K562 (cell line): ENCODE data around the gene FIZ1. TPM values are rescaled to one million over a fixed set of nuclear protein-coding genes. Genes with fewer than 3 reads are reported as not detected.
A peak's percentile ranks its signal among the peaks of the same experiment; 100 is the strongest.

Experiments
- CTCFL ChIP-seq: IDR thresholded peaks from 2 replicates; pipeline ENCODE4 v1.6.1; 2011; ENCODE audit warnings: borderline replicate concordance, low read depth, mild to moderate bottlenecking, moderate library complexity, low read length; ENCODE audit not compliant: insufficient read depth, poor library complexity, severe bottlenecking
- DACH1 ChIP-seq: fragments of 450-650 bp; IDR thresholded peaks from 2 replicates; pipeline ENCODE4 v1.6.1; 2018; ENCODE audit not compliant: partially characterized antibody
- E2F4 ChIP-seq: sonication (generic); formaldehyde crosslinking; IDR thresholded peaks from 2 replicates; pipeline ENCODE4 v1.8.0; 2022; ENCODE audit warnings: mild to moderate bottlenecking, low read depth, missing genetic modification reagents
- ELF4 ChIP-seq: fragments of 450-650 bp; formaldehyde crosslinking; IDR thresholded peaks from 2 replicates; pipeline ENCODE4 v1.4.0; 2022; ENCODE audit warnings: missing genetic modification characterization
- EZH2 ChIP-seq: IDR thresholded peaks from 2 replicates; pipeline ENCODE4 v1.6.1; 2012; ENCODE audit warnings: low read depth, mild to moderate bottlenecking, inconsistent platforms, low read length, borderline replicate concordance
- FOXM1 ChIP-seq, 2 experiments: fragments of 450-650 bp in 1 of 2; sonication (generic) in 1 of 2; formaldehyde crosslinking in 1 of 2; IDR thresholded peaks; 2 replicates each; pipeline versions ENCODE4 v1.6.1 to v1.9.0; 2017 to 2022; ENCODE audit warnings: low read depth in 2 of 2, mild to moderate bottlenecking in 2 of 2, missing genetic modification reagents in 1 of 2, moderate library complexity in 1 of 2
- NRF1 ChIP-seq, 2 experiments: fragments of 450-650 bp; IDR thresholded peaks in 1 of 2; conservative IDR thresholded peaks in 1 of 2; 2 replicates each; pipeline ENCODE4 v1.6.1; 2014; ENCODE audit warnings: mild to moderate bottlenecking in 2 of 2
- PBX2 ChIP-seq, 2 experiments: IDR thresholded peaks in 1 of 2; conservative IDR thresholded peaks in 1 of 2; 2 replicates each; pipeline ENCODE4 v1.6.1; 2016; ENCODE audit warnings: low read depth in 2 of 2, mild to moderate bottlenecking in 1 of 2, missing compliant biosample characterization in 1 of 2, missing genetic modification characterization in 1 of 2, moderate library complexity in 1 of 2
- PML ChIP-seq: IDR thresholded peaks from 2 replicates; pipeline ENCODE4 v1.6.1; 2012; ENCODE audit warnings: low read length, inconsistent platforms
- RBM39 ChIP-seq: fragments of 200-400 bp; formaldehyde crosslinking; optimal IDR thresholded peaks from 2 replicates; pipeline ENCODE3; 2018; ENCODE audit warnings: low read depth, low read length
- RNF219 ChIP-seq: fragments of 250-450 bp; sonication (Bioruptor Pico); IDR thresholded peaks from 2 replicates; pipeline ENCODE4 v1.5.0; 2022; ENCODE audit warnings: mild to moderate bottlenecking
- SAP30 ChIP-seq: fragments of 200-600 bp; sonication (generic); IDR thresholded peaks from 2 replicates; pipeline ENCODE4 v1.6.1; 2012; ENCODE audit warnings: borderline replicate concordance, low read depth, mild to moderate bottlenecking, moderate library complexity, low read length, control low read depth, inconsistent platforms; ENCODE audit not compliant: insufficient read depth, poor library complexity, severe bottlenecking
- SIX5 ChIP-seq, 2 experiments: IDR thresholded peaks; 2 replicates each; pipeline ENCODE4 v1.6.1; 2011; ENCODE audit warnings: low read length in 2 of 2, borderline replicate concordance in 1 of 2, low read depth in 1 of 2, mild to moderate bottlenecking in 1 of 2, moderate library complexity in 1 of 2; ENCODE audit not compliant: insufficient read depth in 1 of 2
- ZNF41 ChIP-seq: fragments of 250-450 bp; sonication (Bioruptor Pico); conservative IDR thresholded peaks from 2 replicates; pipeline ENCODE4 v1.4.0; 2020; ENCODE audit warnings: mild to moderate bottlenecking
- ZNF830 ChIP-seq: fragments of 250-450 bp; sonication (Bioruptor Pico); IDR thresholded peaks from 2 replicates; pipeline ENCODE4 v1.5.0; 2021; ENCODE audit warnings: mild to moderate bottlenecking
- polyA plus RNA-seq, 8 experiments: library from polyadenylated mRNA; depleted of rRNA in 4 of 8; stranded (reverse) in 5 of 8; unstranded in 3 of 8; fragments of >200 nt; fragmentation: Nextera tagmentation in 2 of 8; fragmentation: Illumina TruSeq in 1 of 8; extraction: Ambion mirVana in 2 of 8; extraction: Trizol in 1 of 8; gene quantifications; 2 replicates each; pipeline versions ENCODE4 v1.2.1 to v1.2.3, GENCODE V29; 2011 to 2014; ENCODE audit warnings: inconsistent platforms in 1 of 8, missing spikeins in 1 of 8
- total RNA-seq, 7 experiments: library from RNA; depleted of rRNA in 6 of 7; stranded (reverse); fragments of >200 nt in 6 of 7; fragmentation: Illumina TruSeq in 2 of 7; extraction: Trizol in 2 of 7; gene quantifications; 2 replicates each; pipeline versions ENCODE4 v1.2.1 to v1.2.3, GENCODE V29; 2011 to 2021; ENCODE audit warnings: low replicate concordance in 1 of 7

FIZ1 gene
- total and polyA plus RNA-seq, 9 of the 15 experiments (the other 6 are each of a cell fraction or from before 2014, with no cell fraction given) = 0.79 to 17.5 (median 5.5) TPM

- TF ChIP-seq PBX2 (CRISPR knock-in tag; IDR thresholded peaks at IDR 0.05; ENCODE audit: low read depth) (no peak), PBX2 (tag; conservative IDR thresholded peaks at IDR 0.05; ENCODE audit: low read depth) (no peak), FOXM1 (IDR thresholded peaks at IDR 0.05; ENCODE audit: low read depth) (peak; percentile 93), FOXM1 (CRISPR knock-in tag; IDR thresholded peaks at IDR 0.05; ENCODE audit: low read depth) (no peak), EZH2 (no peak), DACH1 (no peak), SAP30 (peak; percentile 91), ZNF41 (CRISPR knock-in tag) (no peak), E2F4 (CRISPR knock-in tag) (peak; percentile 84; the same call in 1 of the 2 replicates), NRF1 (conservative IDR thresholded peaks at IDR 0.05 in 1 of 2, IDR thresholded peaks at IDR 0.05 in 1 of 2) (peak; percentile 89 to 91), PML (no peak; the same call in 1 of the 2 replicates), RNF219 (no peak; the same call in 1 of the 2 replicates), SIX5 (IDR thresholded peaks at IDR 0.05; ENCODE audit: borderline replicate concordance in 1 of 2, insufficient read depth in 1 of 2, low read depth in 1 of 2, low read length in 2 of 2) (peak in 1 of 2 experiments; percentile 53; a peak in 2 of 4 replicates), ZNF830 (CRISPR knock-in tag) (peak; percentile 65; the same call in 1 of the 2 replicates), CTCFL (no peak), RBM39 (no peak), ELF4 (CRISPR knock-in tag) (no peak)
Observed at GRCh38 chr19:55599842-55600661, 735 bp upstream of the FIZ1 start, which contains the start of gene ZNF524 (continued).
